IPS-20b (cell line): Measurements from ENCODE around the gene MMAB.

Source experiments
- H3K27ac ChIP-seq: one replicate; pipeline ENCODE4 v1.5.1; 2013; ENCODE audit warnings: low read length
- H3K27me3 ChIP-seq: 2 replicates; pipeline ENCODE4 v1.6.1; 2013; ENCODE audit warnings: mild to moderate bottlenecking, low read length, inconsistent platforms; ENCODE audit not compliant: insufficient read depth
- H3K36me3 ChIP-seq: 2 replicates; pipeline ENCODE4 v1.6.1; 2013; ENCODE audit warnings: low read depth, mild to moderate bottlenecking, inconsistent platforms, low read length, moderate library complexity; ENCODE audit not compliant: insufficient read depth
- H3K4me1 ChIP-seq: 2 replicates; pipeline ENCODE4 v1.6.1; 2013; ENCODE audit warnings: mild to moderate bottlenecking, control low read depth, inconsistent platforms, low read length, moderate library complexity; ENCODE audit not compliant: insufficient read depth
- H3K4me3 ChIP-seq: 2 replicates; pipeline ENCODE4 v1.5.1; 2013; ENCODE audit warnings: mild to moderate bottlenecking, low read length, inconsistent platforms
- H3K9ac ChIP-seq: 2 replicates; pipeline ENCODE4 v1.6.1; 2013; ENCODE audit warnings: low read depth, mild to moderate bottlenecking, inconsistent platforms, low read length, moderate library complexity
- H3K9me3 ChIP-seq: 2 replicates; pipeline ENCODE4 v1.6.1; 2013; ENCODE audit warnings: mild to moderate bottlenecking, low read depth, low read length, inconsistent platforms; ENCODE audit not compliant: insufficient read depth

Gene MMAB

GRCh38 chr12:109591041-109591440 lies 17.7 kb upstream of the MMAB start:
- Histone ChIP-seq H3K36me3 (peaks cover 45% of the 10 kb centered on the region), H3K4me1 (no peaks in the 10 kb centered on the region), H3K4me3 (no peak overlapping the region), H3K9ac (no peak overlapping the region), H3K9me3 (no peaks in the 10 kb centered on the region), H3K27ac (no peak overlapping the region), H3K27me3 (no peaks in the 10 kb centered on the region)

GRCh38 chr12:109590566-109590965 lies 17.3 kb upstream of the MMAB start:
- Histone ChIP-seq H3K4me1 (no peaks in the 10 kb centered on the region), H3K27ac (no peak overlapping the region), H3K36me3 (peaks cover 45% of the 10 kb centered on the region)

GRCh38 chr12:109589691-109590245 lies 16.5 kb upstream of the MMAB start:
- Histone ChIP-seq H3K27me3 (no peaks in the 10 kb centered on the region), H3K9ac (no peak overlapping the region), H3K4me3 (no peak overlapping the region), H3K4me1 (no peaks in the 10 kb centered on the region), H3K9me3 (no peaks in the 10 kb centered on the region), H3K27ac (no peak overlapping the region), H3K36me3 (peaks cover 44% of the 10 kb centered on the region)

More at GRCh38 chr12:109590566-109590965, 17.3 kb upstream of the MMAB start:
- Histone ChIP-seq H3K4me3 (no peak overlapping the region), H3K27me3 (no peaks in the 10 kb centered on the region), H3K9ac (no peak overlapping the region), H3K9me3 (no peaks in the 10 kb centered on the region)

- Histone ChIP-seq H3K27ac (no peak overlapping the region), H3K36me3 (peaks cover 41% of the 10 kb centered on the region), H3K27me3 (no peaks in the 10 kb centered on the region), H3K4me3 (no peak overlapping the region), H3K9ac (no peak overlapping the region), H3K4me1 (no peaks in the 10 kb centered on the region), H3K9me3 (no peaks in the 10 kb centered on the region)
Measured at GRCh38 chr12:109589240-109589590, 15.9 kb upstream of the MMAB start.

- Histone ChIP-seq H3K4me1 (no peaks in the 10 kb centered on the region), H3K4me3 (no peak overlapping the region), H3K27ac (no peak overlapping the region), H3K36me3 (peaks cover 47% of the 10 kb centered on the region), H3K27me3 (no peaks in the 10 kb centered on the region), H3K9ac (no peak overlapping the region), H3K9me3 (no peaks in the 10 kb centered on the region)
Measured at GRCh38 chr12:109588461-109589239, 15.3 kb upstream of the MMAB start.

- H3K27me3 ChIP-seq, result no peaks in the 10 kb centered on the region
- H3K36me3 ChIP-seq, result peaks cover 47% of the 10 kb centered on the region
- H3K27ac ChIP-seq, result no peak overlapping the region
- H3K9ac ChIP-seq, result no peak overlapping the region
- no peaks in the 10 kb centered on the region for H3K9me3 ChIP-seq
- H3K4me1 ChIP-seq, result no peaks in the 10 kb centered on the region
- no peak overlapping the region for H3K4me3 ChIP-seq
Measured at GRCh38 chr12:109587921-109588320, 14.6 kb upstream of the MMAB start.

- H3K9ac ChIP-seq, result no peak overlapping the region
- no peak overlapping the region for H3K4me3 ChIP-seq
- H3K36me3 ChIP-seq, result peaks cover 39% of the 10 kb centered on the region
- H3K27me3 ChIP-seq, result no peaks in the 10 kb centered on the region
- H3K9me3 ChIP-seq, result no peaks in the 10 kb centered on the region
- H3K4me1 ChIP-seq, result no peaks in the 10 kb centered on the region; the same call in 1 of the 2 replicates
- H3K27ac ChIP-seq, result no peak overlapping the region
Measured at GRCh38 chr12:109586385-109587296, 13.3 kb upstream of the MMAB start.

- H3K4me3 ChIP-seq, result no peak overlapping the region
- no peaks in the 10 kb centered on the region for H3K27me3 ChIP-seq
- no peak overlapping the region for H3K9ac ChIP-seq
- no peaks in the 10 kb centered on the region; the same call in 1 of the 2 replicates for H3K4me1 ChIP-seq
- H3K9me3 ChIP-seq, result no peaks in the 10 kb centered on the region
- H3K36me3 ChIP-seq, result peaks cover 63% of the 10 kb centered on the region
- H3K27ac ChIP-seq, result no peak overlapping the region
Measured at GRCh38 chr12:109583733-109584132, 10.4 kb upstream of the MMAB start.

- no peak overlapping the region for H3K4me3 ChIP-seq
- H3K4me1 ChIP-seq, result no peaks in the 10 kb centered on the region; the same call in 1 of the 2 replicates
- no peak overlapping the region for H3K27ac ChIP-seq
- H3K9ac ChIP-seq, result no peak overlapping the region
- H3K27me3 ChIP-seq, result no peaks in the 10 kb centered on the region
- no peaks in the 10 kb centered on the region for H3K9me3 ChIP-seq
- H3K36me3 ChIP-seq, result peaks cover 67% of the 10 kb centered on the region
Measured at GRCh38 chr12:109582636-109583035, 9.3 kb upstream of the MMAB start.

- Histone ChIP-seq H3K4me3 (no peak overlapping the region), H3K4me1 (no peaks in the 10 kb centered on the region; the same call in 1 of the 2 replicates), H3K36me3 (peaks cover 69% of the 10 kb centered on the region), H3K27ac (no peak overlapping the region), H3K9ac (no peak overlapping the region), H3K9me3 (no peaks in the 10 kb centered on the region), H3K27me3 (no peaks in the 10 kb centered on the region)
Measured at GRCh38 chr12:109581856-109582255, 8.6 kb upstream of the MMAB start.

- Histone ChIP-seq H3K27ac (no peak overlapping the region), H3K4me1 (no peaks in the 10 kb centered on the region; the same call in 1 of the 2 replicates), H3K9me3 (no peaks in the 10 kb centered on the region), H3K9ac (no peak overlapping the region), H3K4me3 (no peak overlapping the region), H3K27me3 (no peaks in the 10 kb centered on the region), H3K36me3 (peaks cover 69% of the 10 kb centered on the region)
Measured at GRCh38 chr12:109581334-109581691, 8.0 kb upstream of the MMAB start.
